Stimulated activated CD8-positive, alpha-beta memory T cell treated with anti-CD3 and anti-CD28 coated beads, Interleukin-12 subunit alpha, Interleukin-12 subunit beta, amount 100 ng/mL, for 1 hour (primary cell): ENCODE data around the gene TRIM63.

ENCODE experiments used
- DNase-seq: peaks from one replicate; pipeline ENCODE4 v3.0.0-alpha.2; 2020; ENCODE audit warnings: low read depth

The TRIM63 gene

DNA sequence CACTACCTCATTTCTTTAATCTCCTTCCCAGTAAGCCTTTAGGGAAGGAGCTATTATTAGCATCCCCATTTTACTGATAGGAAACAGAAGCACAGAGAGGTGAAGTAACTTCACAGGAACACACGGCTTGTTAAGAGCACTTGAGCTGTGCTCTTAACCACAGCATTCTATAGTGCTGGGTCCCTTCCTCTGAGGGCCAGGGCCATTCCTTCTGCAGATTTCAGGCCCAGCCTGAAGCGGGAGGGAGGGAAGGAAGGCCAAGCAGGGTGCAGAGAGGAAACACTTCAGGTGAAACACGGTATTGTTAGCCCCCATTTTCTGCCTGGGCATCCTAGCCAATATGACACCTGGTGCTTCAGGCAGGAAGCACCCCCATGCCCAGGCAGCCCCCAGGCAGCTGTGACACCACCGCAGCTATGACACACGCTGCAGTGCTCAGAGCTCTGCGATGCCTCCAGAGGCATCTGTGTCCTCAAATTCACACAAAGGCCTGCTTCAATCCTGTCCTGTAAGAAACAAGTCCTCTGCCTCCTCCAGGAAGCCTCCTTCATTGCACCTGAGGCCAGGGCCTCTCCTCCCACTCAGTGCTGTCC lies 50.4 kb downstream of the TRIM63 start:
- DNase-seq = no peak

DNA sequence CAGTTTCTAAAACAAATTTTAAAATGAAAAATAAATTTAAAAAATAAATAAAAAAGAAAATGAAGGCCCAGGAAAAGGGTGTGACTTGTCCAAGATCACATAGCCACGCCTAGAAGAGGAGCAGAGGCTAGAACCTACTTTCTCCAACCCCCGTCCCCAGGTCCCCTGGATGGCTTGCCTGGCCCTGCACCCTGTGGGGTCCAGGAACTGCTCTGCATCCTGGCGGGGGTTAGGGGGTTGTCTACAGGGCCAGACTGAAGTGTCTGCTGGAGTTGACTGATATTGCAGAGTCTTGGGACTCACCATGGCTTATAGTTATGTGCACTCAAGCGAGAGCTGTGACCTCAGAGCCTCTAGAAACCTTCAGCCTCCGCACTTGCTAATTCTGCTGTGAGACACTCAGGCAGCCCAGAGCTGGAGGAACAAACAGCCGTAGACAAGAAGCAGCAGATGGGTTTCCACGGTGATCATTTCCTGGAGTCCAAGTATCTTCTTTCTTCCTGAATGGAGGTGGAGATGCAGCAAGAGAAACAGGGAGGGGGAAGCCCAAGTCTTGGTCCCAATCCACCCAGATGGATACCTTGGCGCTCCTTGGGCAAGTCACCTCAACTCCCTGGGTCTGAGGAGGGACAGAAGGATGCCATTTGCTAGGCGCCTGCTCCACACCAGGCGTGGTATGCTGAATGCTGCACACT lies 51.0 kb downstream of the TRIM63 start:
- no peak for DNase-seq

DNA sequence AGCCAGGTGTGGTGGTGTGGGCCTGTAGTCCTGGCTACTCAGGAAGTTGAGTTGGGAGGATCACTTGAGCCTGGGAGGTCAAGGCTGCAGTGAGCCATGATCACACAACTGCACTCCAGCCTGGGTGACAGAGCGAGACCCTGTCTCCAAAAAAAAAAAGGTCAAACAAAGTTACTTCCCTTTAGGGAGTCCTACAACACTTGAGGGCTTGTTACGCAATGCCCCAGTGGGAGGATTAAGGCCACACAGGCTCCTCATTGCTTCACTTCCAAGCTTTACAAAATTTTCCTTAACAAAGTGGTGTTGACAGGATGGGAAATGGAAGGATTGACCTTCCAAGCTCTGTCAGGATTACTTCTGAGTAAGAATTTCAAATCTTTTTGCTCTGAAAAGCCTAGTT lies 52.1 kb downstream of the TRIM63 start:
- no peak for DNase-seq

DNA sequence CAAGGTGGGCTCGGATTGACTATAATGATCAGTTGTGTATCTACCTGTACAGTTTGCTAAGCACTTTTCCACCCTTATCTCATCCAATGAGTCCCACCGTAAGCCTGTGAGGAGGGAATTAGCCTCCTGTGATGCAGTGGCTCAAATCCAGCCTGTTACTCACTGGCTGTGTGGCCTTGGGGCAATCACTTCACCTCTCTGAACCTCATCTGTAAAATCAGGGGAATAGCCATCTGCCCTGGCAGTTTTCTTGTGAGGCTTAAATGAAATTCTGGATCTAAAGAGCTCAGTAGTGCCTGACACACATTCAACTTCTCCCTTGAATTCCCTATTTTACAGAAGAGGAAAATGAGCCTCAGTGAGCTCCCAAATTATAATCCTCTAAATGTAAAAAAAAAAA lies 53.3 kb downstream of the TRIM63 start:
- no peak for DNase-seq

DNA sequence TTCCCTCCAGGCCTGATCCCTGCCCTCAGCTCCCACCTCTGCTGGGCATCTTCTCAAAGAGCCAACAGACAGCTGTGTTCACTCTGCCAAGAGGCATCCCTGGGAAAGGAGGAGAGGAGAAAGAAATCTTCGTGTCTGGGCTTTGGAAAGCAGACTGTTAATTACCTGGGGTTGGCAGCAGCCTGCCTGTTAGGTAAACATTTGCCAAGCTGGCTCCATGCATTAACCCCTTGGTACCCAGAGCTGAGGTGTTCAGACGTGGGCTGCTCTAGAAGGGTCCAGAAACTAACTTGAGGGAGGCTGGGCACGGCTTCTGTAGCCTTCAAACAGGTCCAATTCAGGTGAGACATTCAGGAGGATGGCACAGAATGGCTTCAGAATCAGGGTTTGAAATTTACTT lies 54.6 kb downstream of the TRIM63 start:
- DNase-seq = no peak

DNA sequence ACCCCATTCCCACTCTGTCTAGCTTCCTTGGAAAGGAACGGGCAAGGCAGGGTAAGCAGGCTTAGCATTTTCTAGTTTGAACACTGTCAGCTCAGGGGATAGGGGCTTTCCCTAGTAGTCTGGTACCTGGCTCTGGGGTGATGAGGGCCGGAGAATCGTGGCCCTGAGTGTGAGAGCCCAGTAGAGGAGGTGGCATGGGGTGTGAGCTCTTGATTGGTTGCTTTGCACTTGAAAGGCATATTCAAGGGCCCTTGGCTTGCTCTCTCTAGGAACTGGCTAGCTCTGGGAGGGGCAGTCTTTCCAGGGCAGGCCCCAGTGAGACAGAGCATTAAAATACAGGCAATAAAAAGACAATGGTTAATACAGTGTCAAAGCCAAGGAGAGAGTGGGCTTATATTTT lies 56.6 kb downstream of the TRIM63 start:
- no peak for DNase-seq

DNA sequence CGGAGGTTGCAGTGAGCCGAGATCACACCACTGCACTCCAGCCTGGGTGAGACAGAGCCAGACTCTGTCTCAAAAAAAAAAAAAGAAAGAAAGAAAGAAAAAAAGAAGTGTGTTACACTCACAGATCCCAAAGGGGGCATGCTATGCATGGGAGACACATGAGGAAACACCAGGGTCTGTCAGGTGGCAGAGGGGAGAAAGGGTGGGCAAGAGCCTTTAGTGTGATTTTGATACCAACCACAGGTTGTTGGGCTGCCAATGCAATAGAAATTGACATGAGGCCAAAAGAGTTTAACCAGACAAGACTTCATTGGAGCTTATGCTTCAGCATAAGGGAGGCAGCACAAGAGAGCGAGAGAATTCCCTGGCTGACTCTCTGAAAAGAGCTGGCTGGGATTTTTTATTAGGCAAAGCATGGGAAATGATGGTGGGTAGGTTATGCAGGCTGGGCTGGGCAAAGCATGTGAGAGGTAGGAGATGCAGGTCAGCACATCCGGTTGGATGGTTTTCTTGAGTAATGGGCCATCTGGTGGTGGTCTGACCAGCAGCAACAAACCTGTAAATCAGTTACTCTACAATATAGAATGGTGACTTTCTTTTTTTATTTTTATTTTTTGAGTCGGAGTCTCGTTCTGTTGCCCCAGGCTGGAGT lies 57.5 kb downstream of the TRIM63 start:
- DNase-seq = no peak

DNA sequence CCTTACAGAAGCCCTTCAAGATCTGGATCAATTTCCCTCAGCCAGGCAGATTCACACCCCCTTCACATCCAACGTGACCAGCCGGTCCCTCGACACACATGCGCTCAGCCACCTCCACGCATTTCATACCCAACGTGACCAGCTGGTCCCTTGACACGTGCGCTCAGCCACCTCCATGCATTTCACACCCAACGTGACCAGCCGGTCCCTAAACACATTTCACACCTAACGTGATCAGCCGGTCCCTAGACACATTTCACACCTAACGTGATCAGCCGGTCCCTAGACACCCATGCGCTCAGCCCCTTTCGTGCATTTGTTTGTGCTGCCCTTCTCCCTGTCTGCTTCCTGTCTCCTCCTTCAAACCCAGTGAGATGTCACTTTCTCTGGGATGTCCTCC lies 60.7 kb downstream of the TRIM63 start:
- DNase-seq = no peak

DNA sequence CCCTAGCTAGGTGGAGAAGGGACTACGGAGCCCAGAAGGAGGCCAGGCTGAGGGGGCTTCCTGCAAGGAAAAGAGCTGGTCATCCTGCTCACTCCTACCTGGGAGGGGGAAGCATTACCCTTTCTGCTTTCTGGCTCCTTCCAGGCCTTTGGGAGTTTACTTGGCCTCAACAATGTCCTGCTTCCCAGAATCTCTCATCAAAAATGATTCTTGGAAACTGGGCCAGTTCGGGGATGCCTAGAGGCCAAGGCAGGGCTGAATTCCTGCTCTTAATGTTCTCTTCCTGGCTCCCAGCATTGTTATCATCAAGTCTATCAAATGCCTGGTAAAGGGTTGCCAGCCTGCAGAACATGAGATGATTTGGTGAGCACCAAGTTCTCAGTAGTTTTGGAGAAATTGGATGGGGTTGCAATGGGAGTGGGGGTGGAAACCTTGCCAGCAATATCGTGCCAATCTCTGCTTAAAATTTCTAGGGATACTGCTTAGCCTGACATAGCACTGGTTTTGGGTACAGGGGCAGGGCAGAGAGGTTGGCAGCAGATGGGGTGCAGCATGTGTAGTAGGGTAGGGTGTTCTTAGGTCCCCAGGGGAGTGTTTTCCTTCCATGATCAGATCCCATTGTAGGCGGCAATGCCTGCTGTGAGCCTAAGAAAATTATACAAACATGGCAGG lies 61.9 kb downstream of the TRIM63 start:
- no peak for DNase-seq

DNA sequence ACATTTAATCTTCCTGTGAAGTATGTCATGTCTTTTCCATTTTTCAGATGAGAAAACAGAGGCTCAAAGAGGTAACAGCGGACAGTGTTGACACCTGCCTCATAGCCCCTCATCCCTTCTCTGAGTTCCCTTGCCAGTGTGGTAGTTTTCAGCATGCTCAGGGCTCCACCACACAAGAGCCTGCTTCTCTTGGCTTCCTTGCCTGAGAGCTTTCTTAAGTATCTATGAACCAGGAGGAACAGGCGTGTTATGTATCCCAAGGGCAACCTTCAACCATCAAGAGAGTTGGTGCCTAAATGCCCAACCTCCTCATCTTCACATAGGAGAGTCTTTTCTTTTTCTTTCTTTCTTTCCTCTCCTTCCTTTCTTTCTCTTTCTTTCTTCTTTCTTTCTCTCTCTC lies 63.7 kb downstream of the TRIM63 start:
- DNase-seq = no peak

DNA sequence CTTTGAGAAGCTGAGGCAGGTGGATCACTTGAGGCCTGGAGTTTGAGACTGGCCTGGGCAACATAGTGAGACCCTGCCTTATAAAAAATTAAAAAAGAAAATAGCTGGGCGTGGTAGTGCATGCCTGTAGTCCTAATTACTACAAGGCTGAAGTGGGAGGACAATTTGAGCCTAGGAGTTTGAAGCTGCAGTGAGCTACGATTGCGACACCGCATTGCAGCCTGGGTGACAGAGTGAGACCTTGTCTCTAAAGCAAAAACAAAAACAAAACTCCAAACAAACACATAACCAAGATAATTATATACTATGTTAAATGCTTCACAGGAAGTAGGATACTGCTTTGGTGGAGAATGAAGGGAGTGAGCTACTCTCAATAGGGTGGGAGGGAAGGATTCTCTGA lies 64.2 kb downstream of the TRIM63 start:
- DNase-seq = no peak
